ENCODE results near the gene MLLT10. TPM values are rescaled to one million over a fixed set of nuclear protein-coding genes. Genes with fewer than 3 reads are reported as not detected.
"Not testable (repeated sequence)": the region's sequence is repeated elsewhere in the genome, so short reads cannot be mapped to it uniquely, and the experiment has no call there.

The MLLT10 gene
- total and polyA plus RNA-seq, 10 of the 15 experiments (the other 5 are each of a cell fraction or from before 2014, with no cell fraction given): 8.7 to 61.1 (median 28.5) TPM

- TF ChIP-seq PRDM15 (CRISPR knock-in tag; IDR thresholded peaks at IDR 0.05): no peak
These were observed 93.3 kb downstream of the MLLT10 start (continued) for GRCh38 chr10:21627331-21627730.

GRCh38 chr10:21628023-21628422, 94.0 kb downstream of the MLLT10 start:
- no peaks in the 10 kb centered on the region for H3K9me3 ChIP-seq (replicated peaks; ENCODE audit: control insufficient read depth, insufficient read depth, low read length)
- DNase-seq (ENCODE audit: low read depth, low spot score): no peak
- ATAC-seq: no peak
- no peak overlapping the region for H3K4me3 ChIP-seq
- no peaks in the 10 kb centered on the region for H3K27me3 ChIP-seq (replicated peaks in 1 of 2; ENCODE audit: control insufficient read depth in 2 of 2, insufficient read depth in 2 of 2, low read length in 1 of 2)
- H3K36me3 ChIP-seq (ENCODE audit: control insufficient read depth in 2 of 2, insufficient read depth in 2 of 2, low read length in 1 of 2): peaks cover 2 to 7% of the 10 kb centered on the region in 2 experiments; a peak in 2 of 4 replicates
- intact Hi-C loops (cut with micrococcal nuclease; ENCODE audit: unreplicated experiment) (no loop called here), in situ Hi-C loops (cut with MboI) (no loop called here)
- ChIA-PET SMC1A (ENCODE audit: uncharacterized antibody, unreplicated experiment) (interaction anchor here (1.0 to 1.1 kb wide), 2 partner anchors 8 to 12 kb away, joined by 4 to 10 read pairs; no protein-coding TSS in a partner anchor), RAD21 (ENCODE audit: unreplicated experiment) (no interaction called here), CTCF (interaction anchor here (0.7 to 1.3 kb wide), 3 partner anchors 13 to 22 kb away, joined by 3 to 6 read pairs (median 3); no protein-coding TSS in a partner anchor), POLR2A (interaction anchor here (0.6 to 1.6 kb wide), 2 partner anchors 10 to 17 kb away, joined by 3 read pairs; no protein-coding TSS in a partner anchor)
- WGBS (ENCODE audit: insufficient coverage, insufficient replicate concordance, low lambda C conversion rate, missing lambda C conversion rate): 95% methylated on average over 2 of the region's 2 CpGs
- TF ChIP-seq HDAC2 (IDR thresholded peaks at IDR 0.05): no peak
- no TSS peak for BruUV-seq (replicated peaks)
- H2AFZ ChIP-seq (ENCODE audit: control insufficient read depth, low read depth, low read length): no peak overlapping the region
- no peak overlapping the region for H3K27ac ChIP-seq (ENCODE audit: control insufficient read depth, insufficient read depth)
- H3K4me1 ChIP-seq (ENCODE audit: control insufficient read depth, insufficient read depth, low read length): no peaks in the 10 kb centered on the region
- H3K9ac ChIP-seq (ENCODE audit: control insufficient read depth, insufficient read depth, low read length): no peak overlapping the region
- FAIRE-seq: no peak
- H3K4me2 ChIP-seq (ENCODE audit: control insufficient read depth, insufficient read depth): no peak overlapping the region
- no peaks in the 10 kb centered on the region for H4K20me1 ChIP-seq (ENCODE audit: control insufficient read depth, insufficient read depth)
- H3K79me2 ChIP-seq (ENCODE audit: control insufficient read depth, insufficient read depth, low read length): no peaks in the 10 kb centered on the region

GRCh38 chr10:21628645-21629044, 94.6 kb downstream of the MLLT10 start:
- CTCF ChIA-PET; intact Hi-C loops (cut with micrococcal nuclease; ENCODE audit: unreplicated experiment): not testable (repeated sequence)

More at GRCh38 chr10:21628645-21629044, 94.6 kb downstream of the MLLT10 start:
- DNase-seq (ENCODE audit: low read depth, low spot score); H3K4me1 ChIP-seq (ENCODE audit: control insufficient read depth, insufficient read depth, low read length); H3K36me3 ChIP-seq (ENCODE audit: control insufficient read depth in 2 of 2, insufficient read depth in 2 of 2, low read length in 1 of 2); ATAC-seq; H2AFZ ChIP-seq (ENCODE audit: control insufficient read depth, low read depth, low read length); H3K9ac ChIP-seq (ENCODE audit: control insufficient read depth, insufficient read depth, low read length); BruUV-seq (replicated peaks); H4K20me1 ChIP-seq (ENCODE audit: control insufficient read depth, insufficient read depth); H3K27ac ChIP-seq (ENCODE audit: control insufficient read depth, insufficient read depth); H3K27me3 ChIP-seq (replicated peaks in 1 of 2; ENCODE audit: control insufficient read depth in 2 of 2, insufficient read depth in 2 of 2, low read length in 1 of 2); RAD21 ChIA-PET (ENCODE audit: unreplicated experiment); H3K4me3 ChIP-seq; H3K79me2 ChIP-seq (ENCODE audit: control insufficient read depth, insufficient read depth, low read length); in situ Hi-C loops (cut with MboI); FAIRE-seq; H3K4me2 ChIP-seq (ENCODE audit: control insufficient read depth, insufficient read depth); H3K9me3 ChIP-seq (replicated peaks; ENCODE audit: control insufficient read depth, insufficient read depth, low read length): not testable (repeated sequence)
- SMC1A ChIA-PET (ENCODE audit: uncharacterized antibody, unreplicated experiment): interaction anchor here (1.0 kb wide), 1 partner anchor 11 kb away, joined by 4 read pairs; no protein-coding TSS in a partner anchor
- WGBS (ENCODE audit: insufficient coverage, insufficient replicate concordance, low lambda C conversion rate, missing lambda C conversion rate): 97% methylated on average over 6 of the region's 8 CpGs
- POLR2A ChIA-PET: interaction anchor here (0.6 to 1.6 kb wide), 4 partner anchors 10 to 17 kb away, joined by 3 to 4 read pairs (median 3); no protein-coding TSS in a partner anchor

Measured in GM12878 (cell line).